SK-N-SH treated with all-trans-retinoic acid at 6 μM for 48 hours (cell line): Measurements from ENCODE around the gene ANKRD17.

Experiments
- CREB5 ChIP-seq: fragments of 250-450 bp; sonication (Bioruptor Pico); IDR thresholded peaks from 2 replicates; pipeline ENCODE4 v1.5.1; 2020; ENCODE audit warnings: low read depth, mild to moderate bottlenecking, moderate library complexity
- CSDC2 ChIP-seq: fragments of 250-450 bp; sonication (Bioruptor Pico); IDR thresholded peaks from 2 replicates; pipeline ENCODE4 v1.5.0; 2020; ENCODE audit warnings: mild to moderate bottlenecking, moderate library complexity
- GLIS3 ChIP-seq: fragments of 250-450 bp; sonication (Bioruptor Pico); IDR thresholded peaks from 2 replicates; pipeline ENCODE4 v1.5.0; 2020; ENCODE audit warnings: mild to moderate bottlenecking, moderate library complexity
- OSR1 ChIP-seq: fragments of 250-450 bp; sonication (Bioruptor Pico); IDR thresholded peaks from 2 replicates; pipeline ENCODE4 v1.8.0; 2022; ENCODE audit warnings: moderate library complexity, mild to moderate bottlenecking, inconsistent platforms
- RARB ChIP-seq: fragments of 250-450 bp; sonication (Bioruptor Pico); IDR thresholded peaks from 2 replicates; pipeline ENCODE4 v1.8.0; 2021; ENCODE audit warnings: mild to moderate bottlenecking, moderate library complexity
- ZNF70 ChIP-seq: fragments of 450-650 bp; formaldehyde crosslinking; IDR thresholded peaks from 2 replicates; pipeline ENCODE4 v1.5.0; 2020; ENCODE audit warnings: mild to moderate bottlenecking, moderate library complexity
- TF ChIP-seq, protein P1 (sequence below): fragments of 250-450 bp; sonication (Bioruptor Pico); IDR thresholded peaks from 2 replicates; pipeline ENCODE4 v1.8.0; 2020; ENCODE audit warnings: mild to moderate bottlenecking, moderate library complexity, borderline replicate concordance
- TF ChIP-seq, protein P2 (sequence below): fragments of 250-450 bp; sonication (Bioruptor Pico); IDR thresholded peaks from 2 replicates; pipeline ENCODE4 v1.5.0; 2020; ENCODE audit warnings: mild to moderate bottlenecking, moderate library complexity
- TF ChIP-seq, protein P3 (sequence below): fragments of 250-450 bp; sonication (Bioruptor Pico); IDR thresholded peaks from 2 replicates; pipeline ENCODE4 v1.8.0; 2021; ENCODE audit warnings: low read depth, mild to moderate bottlenecking, moderate library complexity, borderline replicate concordance

DNA sequence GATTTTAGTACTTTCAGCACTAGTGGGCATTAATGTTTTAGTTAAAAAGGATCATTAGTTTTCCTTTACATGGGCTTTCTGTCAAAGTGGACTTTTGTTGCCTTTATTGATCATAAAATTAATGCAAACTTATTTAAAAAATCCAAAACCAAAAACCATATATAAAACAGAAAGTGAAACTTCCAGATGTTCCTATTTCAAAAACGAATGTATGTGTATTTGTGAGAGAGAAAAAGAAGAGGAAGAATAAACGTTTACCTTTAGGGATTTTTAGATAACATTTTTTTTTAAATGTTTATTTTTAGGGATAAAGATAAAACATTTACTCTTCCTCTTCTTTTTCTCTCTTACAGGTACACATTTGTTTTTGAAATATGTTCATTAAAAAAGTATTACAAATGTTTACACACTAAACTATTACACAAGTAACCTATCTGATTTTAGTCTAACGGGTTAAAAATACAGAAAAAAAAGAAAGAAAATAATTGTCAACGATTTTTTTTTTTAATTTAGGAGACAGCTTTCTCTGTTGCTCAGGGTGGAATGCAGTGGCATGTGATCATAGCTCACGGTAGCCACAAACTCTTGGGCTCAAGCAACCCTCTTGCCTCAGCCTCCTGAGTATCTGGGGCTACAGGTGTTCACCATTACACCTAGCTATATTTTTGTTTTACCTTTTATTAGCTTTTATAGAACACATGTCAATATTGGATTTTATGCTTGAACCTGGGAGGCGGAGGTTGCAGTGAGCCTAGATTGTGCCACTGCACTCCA lies 172.3 kb downstream of the ANKRD17 start:
- TF ChIP-seq, protein P1, sequence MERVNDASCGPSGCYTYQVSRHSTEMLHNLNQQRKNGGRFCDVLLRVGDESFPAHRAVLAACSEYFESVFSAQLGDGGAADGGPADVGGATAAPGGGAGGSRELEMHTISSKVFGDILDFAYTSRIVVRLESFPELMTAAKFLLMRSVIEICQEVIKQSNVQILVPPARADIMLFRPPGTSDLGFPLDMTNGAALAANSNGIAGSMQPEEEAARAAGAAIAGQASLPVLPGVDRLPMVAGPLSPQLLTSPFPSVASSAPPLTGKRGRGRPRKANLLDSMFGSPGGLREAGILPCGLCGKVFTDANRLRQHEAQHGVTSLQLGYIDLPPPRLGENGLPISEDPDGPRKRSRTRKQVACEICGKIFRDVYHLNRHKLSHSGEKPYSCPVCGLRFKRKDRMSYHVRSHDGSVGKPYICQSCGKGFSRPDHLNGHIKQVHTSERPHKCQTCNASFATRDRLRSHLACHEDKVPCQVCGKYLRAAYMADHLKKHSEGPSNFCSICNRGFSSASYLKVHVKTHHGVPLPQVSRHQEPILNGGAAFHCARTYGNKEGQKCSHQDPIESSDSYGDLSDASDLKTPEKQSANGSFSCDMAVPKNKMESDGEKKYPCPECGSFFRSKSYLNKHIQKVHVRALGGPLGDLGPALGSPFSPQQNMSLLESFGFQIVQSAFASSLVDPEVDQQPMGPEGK = no peak
- TF ChIP-seq ZNF70 (CRISPR knock-in tag) (no peak), OSR1 (CRISPR knock-in tag) (no peak), RARB (CRISPR knock-in tag) (no peak), CSDC2 (CRISPR knock-in tag) (no peak), GLIS3 (CRISPR knock-in tag) (no peak), CREB5 (CRISPR knock-in tag) (no peak)
- TF ChIP-seq, protein P2, sequence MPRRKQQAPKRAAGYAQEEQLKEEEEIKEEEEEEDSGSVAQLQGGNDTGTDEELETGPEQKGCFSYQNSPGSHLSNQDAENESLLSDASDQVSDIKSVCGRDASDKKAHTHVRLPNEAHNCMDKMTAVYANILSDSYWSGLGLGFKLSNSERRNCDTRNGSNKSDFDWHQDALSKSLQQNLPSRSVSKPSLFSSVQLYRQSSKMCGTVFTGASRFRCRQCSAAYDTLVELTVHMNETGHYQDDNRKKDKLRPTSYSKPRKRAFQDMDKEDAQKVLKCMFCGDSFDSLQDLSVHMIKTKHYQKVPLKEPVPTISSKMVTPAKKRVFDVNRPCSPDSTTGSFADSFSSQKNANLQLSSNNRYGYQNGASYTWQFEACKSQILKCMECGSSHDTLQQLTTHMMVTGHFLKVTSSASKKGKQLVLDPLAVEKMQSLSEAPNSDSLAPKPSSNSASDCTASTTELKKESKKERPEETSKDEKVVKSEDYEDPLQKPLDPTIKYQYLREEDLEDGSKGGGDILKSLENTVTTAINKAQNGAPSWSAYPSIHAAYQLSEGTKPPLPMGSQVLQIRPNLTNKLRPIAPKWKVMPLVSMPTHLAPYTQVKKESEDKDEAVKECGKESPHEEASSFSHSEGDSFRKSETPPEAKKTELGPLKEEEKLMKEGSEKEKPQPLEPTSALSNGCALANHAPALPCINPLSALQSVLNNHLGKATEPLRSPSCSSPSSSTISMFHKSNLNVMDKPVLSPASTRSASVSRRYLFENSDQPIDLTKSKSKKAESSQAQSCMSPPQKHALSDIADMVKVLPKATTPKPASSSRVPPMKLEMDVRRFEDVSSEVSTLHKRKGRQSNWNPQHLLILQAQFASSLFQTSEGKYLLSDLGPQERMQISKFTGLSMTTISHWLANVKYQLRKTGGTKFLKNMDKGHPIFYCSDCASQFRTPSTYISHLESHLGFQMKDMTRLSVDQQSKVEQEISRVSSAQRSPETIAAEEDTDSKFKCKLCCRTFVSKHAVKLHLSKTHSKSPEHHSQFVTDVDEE (CRISPR knock-in tag) = no peak
- TF ChIP-seq, protein P3, sequence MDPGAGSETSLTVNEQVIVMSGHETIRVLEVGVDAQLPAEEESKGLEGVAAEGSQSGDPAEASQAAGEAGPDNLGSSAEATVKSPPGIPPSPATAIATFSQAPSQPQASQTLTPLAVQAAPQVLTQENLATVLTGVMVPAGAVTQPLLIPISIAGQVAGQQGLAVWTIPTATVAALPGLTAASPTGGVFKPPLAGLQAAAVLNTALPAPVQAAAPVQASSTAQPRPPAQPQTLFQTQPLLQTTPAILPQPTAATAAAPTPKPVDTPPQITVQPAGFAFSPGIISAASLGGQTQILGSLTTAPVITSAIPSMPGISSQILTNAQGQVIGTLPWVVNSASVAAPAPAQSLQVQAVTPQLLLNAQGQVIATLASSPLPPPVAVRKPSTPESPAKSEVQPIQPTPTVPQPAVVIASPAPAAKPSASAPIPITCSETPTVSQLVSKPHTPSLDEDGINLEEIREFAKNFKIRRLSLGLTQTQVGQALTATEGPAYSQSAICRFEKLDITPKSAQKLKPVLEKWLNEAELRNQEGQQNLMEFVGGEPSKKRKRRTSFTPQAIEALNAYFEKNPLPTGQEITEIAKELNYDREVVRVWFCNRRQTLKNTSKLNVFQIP (CRISPR knock-in tag) = no peak
